B cell (primary cell): ENCODE data around the gene HIPK3. TPM values are rescaled to one million over a fixed set of nuclear protein-coding genes. Genes with fewer than 3 reads are reported as not detected.

Experiments used
- ATAC-seq: fragments of 200-7000 bp; cut with Tn5 transposase; one replicate; pipeline ENCODE4 v1.10.0; 2021; ENCODE audit warnings: low read depth, mild to moderate bottlenecking, moderate number of reproducible peaks, moderate library complexity
- CTCF ChIA-PET: fragments of 350-600 bp; sonication (Branson Sonifier 250); formaldehyde crosslinking; loops from one replicate; lab custom pipeline; 2021; ENCODE audit warnings: antibody characterized with exemption, inconsistent platforms; lab: Charles Lee
- POLR2A ChIA-PET: fragments of 350-600 bp; sonication (Branson Sonifier 250); formaldehyde crosslinking; loops from one replicate; lab custom pipeline; 2021; ENCODE audit warnings: antibody characterized with exemption; lab: Charles Lee
- DNase-seq: peaks from one replicate; pipeline ENCODE4 v3.0.0; 2013
- H2AFZ ChIP-seq: 2 replicates; pipeline ENCODE4 v1.6.1; 2012; ENCODE audit warnings: mild to moderate bottlenecking, low read depth, low read length; ENCODE audit not compliant: insufficient read depth, poor library complexity, severe bottlenecking
- H3K27ac ChIP-seq, 2 donors: 1 replicate in 1 of 2; 2 replicates in 1 of 2; pipeline ENCODE4 v1.5.1; 2012 to 2013; ENCODE audit warnings: low read length in 2 of 2, mild to moderate bottlenecking in 2 of 2, moderate library complexity in 1 of 2
- H3K27me3 ChIP-seq, 4 experiments: fragments of 200-600 bp in 1 of 4; sonication (generic) in 1 of 4; replicated peaks in 1 of 4; 1 replicate in 2 of 4; 2 replicates in 2 of 4; pipeline versions ENCODE4 v1.6.1 to v1.7.0; 2013 to 2016; ENCODE audit warnings: low read length in 3 of 4, mild to moderate bottlenecking in 2 of 4, mixed read lengths in 1 of 4, moderate library complexity in 1 of 4; ENCODE audit not compliant: insufficient read depth in 4 of 4, control insufficient read depth in 3 of 4; ENCODE audit errors: control extremely low read depth in 1 of 4
- H3K36me3 ChIP-seq, 2 experiments: replicated peaks in 1 of 2; 1 replicate in 1 of 2; 2 replicates in 1 of 2; pipeline versions ENCODE4 v1.6.1 to v1.7.1; 2013; ENCODE audit warnings: low read length in 1 of 2; ENCODE audit not compliant: insufficient read depth in 2 of 2, control insufficient read depth in 1 of 2; ENCODE audit errors: control extremely low read depth in 1 of 2, extremely low read depth in 1 of 2
- H3K4me1 ChIP-seq, 2 donors: fragments of 200-600 bp in 1 of 2; sonication (generic) in 1 of 2; 1 replicate in 1 of 2; 2 replicates in 1 of 2; pipeline versions ENCODE4 v1.5.1 to v1.6.1; 2013 to 2017; ENCODE audit warnings: low read length in 2 of 2; ENCODE audit not compliant: control insufficient read depth in 2 of 2, insufficient read depth in 2 of 2
- H3K4me2 ChIP-seq: replicated peaks from 2 replicates; pipeline ENCODE3; 2012; ENCODE audit warnings: mild to moderate bottlenecking, low read depth, low read length; ENCODE audit not compliant: poor library complexity, severe bottlenecking
- H3K4me3 ChIP-seq, 5 experiments: fragments of 200-600 bp in 1 of 5; sonication (generic) in 1 of 5; 1 replicate in 3 of 5; 2 replicates in 2 of 5; pipeline versions ENCODE4 v1.5.1 to v1.7.0; 2011 to 2016; ENCODE audit warnings: low read length in 4 of 5, mild to moderate bottlenecking in 4 of 5, low read depth in 2 of 5, control low read depth in 1 of 5, moderate library complexity in 1 of 5; ENCODE audit not compliant: insufficient read depth in 1 of 5; ENCODE audit errors: control extremely low read depth in 1 of 5, extremely low read depth in 1 of 5
- H3K79me2 ChIP-seq: fragments of 200-600 bp; sonication (generic); one replicate; pipeline ENCODE4 v1.6.0; 2016; ENCODE audit warnings: low read length; ENCODE audit not compliant: control insufficient read depth, insufficient read depth
- H3K9ac ChIP-seq: fragments of 200-600 bp; sonication (generic); 2 replicates; pipeline ENCODE4 v1.6.1; 2017; ENCODE audit warnings: mild to moderate bottlenecking, low read length, moderate library complexity
- H3K9me3 ChIP-seq, 3 donors: one replicate each; pipeline versions ENCODE4 v1.6.1 to v1.7.1; 2013; ENCODE audit warnings: low read length in 2 of 3; ENCODE audit not compliant: control insufficient read depth in 2 of 3, insufficient read depth in 1 of 3; ENCODE audit errors: control extremely low read depth in 1 of 3
- H4K20me1 ChIP-seq: 2 replicates; pipeline ENCODE4 v1.6.0; 2012; ENCODE audit warnings: mild to moderate bottlenecking, low read length; ENCODE audit not compliant: insufficient read depth, control insufficient read depth, poor library complexity, severe bottlenecking
- H3K27ac Mint-ChIP-seq: one replicate; pipeline ENCODE4 v1.8.0; 2021; ENCODE audit warnings: mixed read lengths
- H3K27me3 Mint-ChIP-seq: one replicate; pipeline ENCODE4 v1.8.0; 2021; ENCODE audit warnings: mixed read lengths
- H3K4me1 Mint-ChIP-seq: one replicate; pipeline ENCODE4 v1.8.0; 2021; ENCODE audit warnings: mixed read lengths
- H3K4me3 Mint-ChIP-seq: one replicate; pipeline ENCODE4 v1.8.0; 2021; ENCODE audit warnings: mixed read lengths
- H3K9me3 Mint-ChIP-seq: one replicate; pipeline ENCODE4 v1.8.0; 2022; ENCODE audit warnings: mixed read lengths; ENCODE audit not compliant: insufficient read depth
- EZH2 ChIP-seq: IDR thresholded peaks from 2 replicates; pipeline ENCODE4 v1.6.1; 2012; ENCODE audit warnings: borderline replicate concordance, low read depth, mild to moderate bottlenecking, moderate library complexity, low read length; ENCODE audit not compliant: insufficient read depth, poor library complexity, severe bottlenecking
- WGBS: methylation state at CpG from one replicate; pipeline ENCODE4 v1.1.5; 2013; ENCODE audit warnings: missing lambda C conversion rate; ENCODE audit not compliant: insufficient coverage; 5-methylcytosine and 5-hydroxymethylcytosine counted together
- intact Hi-C: fragments of 100-400 bp; cut with micrococcal nuclease; formaldehyde crosslinking; loops from one replicate; pipeline ENCODE4 v1.10.0; 2022
- polyA plus RNA-seq: library from polyadenylated mRNA; depleted of rRNA; stranded (reverse); fragments of >200 nt; gene quantifications from 2 replicates; pipeline ENCODE4 v1.2.3, GENCODE V29; 2012
- total RNA-seq, 2 donors: library from RNA; stranded (reverse); fragments of 120-200 nt in 1 of 2; gene quantifications; 1 replicate in 1 of 2; 2 replicates in 1 of 2; pipeline versions ENCODE4 v1.2.3 to v1.2.4, GENCODE V29; 2013 to 2022
- TF ChIP-seq, protein P1 (sequence below): fragments of 200-600 bp; IDR thresholded peaks from one replicate; pipeline ENCODE4 v1.8.0; 2022; ENCODE audit warnings: antibody characterized with exemption, mild to moderate bottlenecking

HIPK3 gene
- total and polyA plus RNA-seq, 2 donors (not counting 1 experiment from before 2014, with no cell fraction given): 13.1 to 81.6 TPM

DNA sequence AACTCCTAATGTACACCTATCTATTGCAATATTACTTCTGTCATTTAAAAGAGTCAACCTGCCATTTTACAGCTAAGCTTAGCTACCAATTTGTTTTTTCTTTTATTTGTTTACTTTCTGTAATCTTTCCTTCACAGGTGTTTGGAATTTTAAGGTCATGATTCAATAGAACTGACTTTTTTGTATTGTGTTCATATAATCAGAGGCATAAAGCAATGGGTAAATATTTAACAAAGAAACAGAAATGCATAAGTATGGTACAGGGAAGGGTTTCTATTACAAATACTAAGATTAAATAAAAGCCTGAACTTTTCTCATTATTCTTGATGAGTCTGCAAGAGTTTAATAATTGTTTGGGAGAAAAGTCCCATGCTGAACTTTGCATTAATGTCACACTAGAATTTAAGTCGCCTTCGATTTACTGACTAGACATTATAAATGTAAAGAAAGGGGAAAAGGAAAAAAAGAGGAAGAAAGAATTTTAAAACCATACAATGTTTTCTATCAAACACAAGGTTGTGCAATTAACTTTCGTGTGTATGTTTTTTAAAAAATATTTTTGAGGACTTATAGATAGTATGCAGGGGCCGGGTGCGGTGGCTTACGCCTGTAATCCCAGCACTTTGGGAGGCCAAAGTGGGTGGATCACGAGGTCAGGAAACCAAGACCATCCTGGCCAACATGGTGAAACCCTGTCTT is 35.0 kb upstream of the HIPK3 start:
- ATAC-seq (no peak), DNase-seq (no peak)
- Histone ChIP-seq H3K4me3 (no peak overlapping the region), H3K4me2 (no peak overlapping the region), H3K36me3 (no peaks in the 10 kb centered on the region), H3K79me2 (no peaks in the 10 kb centered on the region), H3K27ac (no peak overlapping the region), H3K9me3 (no peaks in the 10 kb centered on the region), H3K4me1 (peaks cover 0 to 5% of the 10 kb centered on the region in 2 donors), H4K20me1 (no peaks in the 10 kb centered on the region), H2AFZ (no peak overlapping the region), H3K27me3 (no peaks in the 10 kb centered on the region), H3K9ac (no peak overlapping the region)
- ChIA-PET CTCF (no interaction called here), POLR2A (no interaction called here)
- H3K27ac Mint-ChIP-seq: no peak overlapping the region
- no peak overlapping the region for H3K4me3 Mint-ChIP-seq
- no peaks in the 10 kb centered on the region for H3K9me3 Mint-ChIP-seq
- intact Hi-C loops: no loop called here
- no peaks in the 10 kb centered on the region for H3K27me3 Mint-ChIP-seq
- WGBS: 100% methylated on average over 3 of the region's 7 CpGs
- no peaks in the 10 kb centered on the region for H3K4me1 Mint-ChIP-seq
- no peak for TF ChIP-seq EZH2
- TF ChIP-seq, protein P1, sequence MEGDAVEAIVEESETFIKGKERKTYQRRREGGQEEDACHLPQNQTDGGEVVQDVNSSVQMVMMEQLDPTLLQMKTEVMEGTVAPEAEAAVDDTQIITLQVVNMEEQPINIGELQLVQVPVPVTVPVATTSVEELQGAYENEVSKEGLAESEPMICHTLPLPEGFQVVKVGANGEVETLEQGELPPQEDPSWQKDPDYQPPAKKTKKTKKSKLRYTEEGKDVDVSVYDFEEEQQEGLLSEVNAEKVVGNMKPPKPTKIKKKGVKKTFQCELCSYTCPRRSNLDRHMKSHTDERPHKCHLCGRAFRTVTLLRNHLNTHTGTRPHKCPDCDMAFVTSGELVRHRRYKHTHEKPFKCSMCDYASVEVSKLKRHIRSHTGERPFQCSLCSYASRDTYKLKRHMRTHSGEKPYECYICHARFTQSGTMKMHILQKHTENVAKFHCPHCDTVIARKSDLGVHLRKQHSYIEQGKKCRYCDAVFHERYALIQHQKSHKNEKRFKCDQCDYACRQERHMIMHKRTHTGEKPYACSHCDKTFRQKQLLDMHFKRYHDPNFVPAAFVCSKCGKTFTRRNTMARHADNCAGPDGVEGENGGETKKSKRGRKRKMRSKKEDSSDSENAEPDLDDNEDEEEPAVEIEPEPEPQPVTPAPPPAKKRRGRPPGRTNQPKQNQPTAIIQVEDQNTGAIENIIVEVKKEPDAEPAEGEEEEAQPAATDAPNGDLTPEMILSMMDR: no peak

DNA sequence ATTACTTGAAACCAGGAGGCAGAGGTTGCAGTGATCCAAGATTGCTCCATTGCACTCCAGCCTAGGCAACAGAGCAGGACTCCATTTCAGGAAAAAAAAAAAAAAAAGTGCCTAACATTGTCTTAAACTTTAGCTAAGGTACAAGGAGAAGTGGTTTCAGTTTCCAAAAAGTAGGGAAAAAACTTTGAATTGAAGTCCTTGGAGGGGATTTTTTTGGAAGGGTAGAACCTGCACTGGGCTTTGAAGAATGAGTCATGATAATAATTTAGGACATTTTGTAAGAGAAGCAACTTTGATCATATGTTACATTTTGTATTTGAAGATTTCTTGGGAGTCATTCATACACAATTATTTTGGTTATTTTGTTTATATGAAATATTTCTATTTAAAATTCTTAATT is 31.8 kb upstream of the HIPK3 start:
- ChIA-PET POLR2A (no interaction called here), CTCF (interaction anchor here (0.6 kb wide), 1 partner anchor 987 kb away, joined by 3 read pairs; no protein-coding TSS in a partner anchor)
- Histone ChIP-seq H3K79me2 (no peaks in the 10 kb centered on the region), H3K9me3 (no peaks in the 10 kb centered on the region), H3K36me3 (no peaks in the 10 kb centered on the region), H4K20me1 (no peaks in the 10 kb centered on the region), H3K4me1 (peaks cover 0 to 5% of the 10 kb centered on the region in 2 donors), H3K4me2 (no peak overlapping the region), H3K9ac (no peak overlapping the region), H3K4me3 (no peak overlapping the region), H3K27me3 (no peaks in the 10 kb centered on the region), H2AFZ (no peak overlapping the region), H3K27ac (no peak overlapping the region)
- H3K9me3 Mint-ChIP-seq: no peaks in the 10 kb centered on the region
- H3K27ac Mint-ChIP-seq: no peak overlapping the region
- H3K4me1 Mint-ChIP-seq: no peaks in the 10 kb centered on the region
- intact Hi-C loops: no loop called here
- no peak for ATAC-seq
- no peak for DNase-seq
- H3K27me3 Mint-ChIP-seq: no peaks in the 10 kb centered on the region
- no peak for TF ChIP-seq EZH2
- TF ChIP-seq, protein P1: no peak
- H3K4me3 Mint-ChIP-seq: no peak overlapping the region
